GM12878 (cell line): ENCODE data around the gene ATG10. TPM values are rescaled to one million over a fixed set of nuclear protein-coding genes. Genes with fewer than 3 reads are reported as not detected.

Experiments used
- ATAC-seq: fragments of 200-7000 bp; cut with Tn5 transposase; 3 replicates; pipeline ENCODE4 v1.9.1; 2020; ENCODE audit warnings: mild to moderate bottlenecking, moderate library complexity
- BruUV-seq: library from RNA; stranded (reverse); fragments of 400-500 nt; replicated peaks from 2 replicates; lab custom pipeline; 2021; lab: Mats Ljungman, UMichigan
- CTCF ChIA-PET: fragments of 300-600 bp; sonication (Branson Sonifier 250); formaldehyde crosslinking; extraction: SDS; loops from one replicate; lab custom pipeline; 2021; ENCODE audit warnings: inconsistent platforms; lab: Yijun Ruan, JAX
- POLR2A ChIA-PET: fragments of 350-600 bp; formaldehyde crosslinking; extraction: SDS; loops from one replicate; lab custom pipeline; 2021; ENCODE audit warnings: inconsistent platforms; lab: Charles Lee
- RAD21 ChIA-PET: fragments of 300-600 bp; sonication (Branson Sonifier 250); formaldehyde crosslinking; loops from one replicate; lab custom pipeline; 2023; ENCODE audit warnings: antibody characterized with exemption; ENCODE audit not compliant: unreplicated experiment; lab: Charles Lee
- SMC1A ChIA-PET: fragments of 300-600 bp; sonication (Branson Sonifier 250); formaldehyde crosslinking; loops from one replicate; lab custom pipeline; 2023; ENCODE audit not compliant: unreplicated experiment, uncharacterized antibody; lab: Charles Lee
- DNase-seq: peaks from one replicate; pipeline ENCODE4 v3.0.0-alpha.2; 2011; ENCODE audit warnings: low read depth, low spot score
- FAIRE-seq: peaks from 3 replicates; lab custom pipeline; 2011; peaks lifted over from hg19 to GRCh38; lab: Jason Lieb, UNC
- H2AFZ ChIP-seq: 2 replicates; pipeline ENCODE4 v1.6.0; 2011; ENCODE audit warnings: low read depth, low read length, control low read depth; ENCODE audit not compliant: control insufficient read depth
- H3K27ac ChIP-seq: 2 replicates; pipeline ENCODE4 v1.5.1; 2011; ENCODE audit warnings: control low read depth; ENCODE audit not compliant: control insufficient read depth, insufficient read depth
- H3K27me3 ChIP-seq, 2 experiments: replicated peaks in 1 of 2; 2 replicates each; pipeline versions ENCODE4 v1.6.0 to v1.6.1; 2011; ENCODE audit warnings: low read length in 1 of 2; ENCODE audit not compliant: control insufficient read depth in 2 of 2, insufficient read depth in 2 of 2
- H3K36me3 ChIP-seq, 2 experiments: 2 replicates each; pipeline ENCODE4 v1.5.1; 2011; ENCODE audit warnings: low read length in 1 of 2; ENCODE audit not compliant: control insufficient read depth in 2 of 2, insufficient read depth in 2 of 2
- H3K4me1 ChIP-seq: 2 replicates; pipeline ENCODE4 v1.6.1; 2011; ENCODE audit warnings: mild to moderate bottlenecking, low read length, moderate library complexity, mixed read lengths; ENCODE audit not compliant: control insufficient read depth, insufficient read depth
- H3K4me2 ChIP-seq: 2 replicates; pipeline ENCODE4 v1.6.0; 2011; ENCODE audit warnings: control low read depth; ENCODE audit not compliant: control insufficient read depth, insufficient read depth
- H3K4me3 ChIP-seq: fragments of 200-600 bp; sonication (generic); 2 replicates; pipeline ENCODE4 v1.5.1; 2016
- H3K79me2 ChIP-seq: 2 replicates; pipeline ENCODE4 v1.6.0; 2011; ENCODE audit warnings: low read length; ENCODE audit not compliant: control insufficient read depth, insufficient read depth
- H3K9ac ChIP-seq: 2 replicates; pipeline ENCODE4 v1.8.0; 2011; ENCODE audit warnings: low read length, control low read depth, mixed read lengths; ENCODE audit not compliant: control insufficient read depth, insufficient read depth
- H3K9me3 ChIP-seq: replicated peaks from 3 replicates; pipeline ENCODE4 v1.5.1; 2011; ENCODE audit warnings: mild to moderate bottlenecking, low read length; ENCODE audit not compliant: control insufficient read depth, insufficient read depth
- H4K20me1 ChIP-seq: 2 replicates; pipeline ENCODE4 v1.6.0; 2011; ENCODE audit not compliant: control insufficient read depth, insufficient read depth
- BACH1 ChIP-seq: fragments of 450-650 bp; IDR thresholded peaks from 2 replicates; pipeline ENCODE4 v1.6.1; 2017; ENCODE audit warnings: mild to moderate bottlenecking, borderline replicate concordance
- CHD1 ChIP-seq: IDR thresholded peaks from 2 replicates; pipeline ENCODE4 v1.6.1; 2012; ENCODE audit warnings: low read depth, low read length, improper control_type of control experiment
- HDAC6 ChIP-seq: fragments of 200-600 bp; sonication (generic); IDR thresholded peaks from one replicate; pipeline ENCODE4 v1.8.0; 2017; ENCODE audit warnings: antibody characterized with exemption; ENCODE audit not compliant: unreplicated experiment
- NR2C1 ChIP-seq: fragments of 450-650 bp; IDR thresholded peaks from 2 replicates; pipeline ENCODE4 v1.6.1; 2017; ENCODE audit warnings: antibody characterized with exemption, mild to moderate bottlenecking, moderate library complexity
- STAT1 ChIP-seq: fragments of 450-650 bp; conservative IDR thresholded peaks from 2 replicates; pipeline ENCODE4 v1.6.1; 2014; ENCODE audit warnings: antibody characterized with exemption, mild to moderate bottlenecking
- SUPT20H ChIP-seq: IDR thresholded peaks from 2 replicates; pipeline ENCODE4 v1.6.1; 2011; ENCODE audit warnings: low read depth, mild to moderate bottlenecking, low read length, moderate library complexity, borderline replicate concordance; ENCODE audit not compliant: control insufficient read depth
- ZNF24 ChIP-seq: fragments of 450-650 bp; IDR thresholded peaks from 2 replicates; pipeline ENCODE4 v1.6.1; 2017; ENCODE audit warnings: antibody characterized with exemption, mild to moderate bottlenecking
- WGBS: methylation state at CpG from one replicate; pipeline ENCODE4 v1.1.6; 2016; ENCODE audit warnings: low lambda C conversion rate; ENCODE audit not compliant: insufficient replicate concordance, insufficient coverage; ENCODE audit errors: missing lambda C conversion rate; 5-methylcytosine and 5-hydroxymethylcytosine counted together
- in situ Hi-C: fragments of 300-500 bp; cut with MboI; formaldehyde crosslinking; loops from 9 replicates; pipeline ENCODE4 v1.14.3; 2018; ENCODE audit warnings: mixed read lengths
- intact Hi-C: fragments of 100-400 bp; cut with micrococcal nuclease; formaldehyde crosslinking; loops from one replicate; pipeline ENCODE4 v1.14.2; 2022; ENCODE audit not compliant: unreplicated experiment
- polyA plus RNA-seq, 11 experiments: library from polyadenylated mRNA; depleted of rRNA in 4 of 11; unstranded in 6 of 11; stranded (reverse) in 5 of 11; fragments of >200 nt; fragmentation: Nextera tagmentation in 4 of 11; fragmentation: Illumina TruSeq in 1 of 11; extraction: Ambion mirVana in 4 of 11; extraction: Trizol in 1 of 11; gene quantifications; 1 replicate in 1 of 11; 2 replicates in 10 of 11; pipeline versions ENCODE4 v1.2.1 to v1.2.3, GENCODE V29; 2011 to 2016; ENCODE audit warnings: inconsistent platforms in 2 of 11, missing spikeins in 2 of 11, low read depth in 1 of 11
- total RNA-seq, 4 experiments: library from RNA; depleted of rRNA in 3 of 4; stranded (reverse); fragments of >200 nt in 3 of 4; fragmentation: Illumina TruSeq in 1 of 4; extraction: Trizol in 1 of 4; gene quantifications; 2 replicates each; pipeline versions ENCODE4 v1.2.1 to v1.2.3, GENCODE V29; 2013 to 2021
- TF ChIP-seq, protein P1 (sequence below): fragments of 150-350 bp; IDR thresholded peaks from 2 replicates; pipeline ENCODE4 v1.6.1; 2014; ENCODE audit warnings: mild to moderate bottlenecking, low read depth, low read length

Gene ATG10
- total and polyA plus RNA-seq, 10 of the 15 experiments (the other 5 are each of a cell fraction or from before 2014, with no cell fraction given), result 3.8 to 14.4 (median 6.5) TPM

GRCh38 chr5:82208371-82208770, 236.5 kb downstream of the ATG10 start:
- no peak for TF ChIP-seq SUPT20H
- no peak for TF ChIP-seq HDAC6
- TF ChIP-seq STAT1, result no peak
- TF ChIP-seq, protein P1, sequence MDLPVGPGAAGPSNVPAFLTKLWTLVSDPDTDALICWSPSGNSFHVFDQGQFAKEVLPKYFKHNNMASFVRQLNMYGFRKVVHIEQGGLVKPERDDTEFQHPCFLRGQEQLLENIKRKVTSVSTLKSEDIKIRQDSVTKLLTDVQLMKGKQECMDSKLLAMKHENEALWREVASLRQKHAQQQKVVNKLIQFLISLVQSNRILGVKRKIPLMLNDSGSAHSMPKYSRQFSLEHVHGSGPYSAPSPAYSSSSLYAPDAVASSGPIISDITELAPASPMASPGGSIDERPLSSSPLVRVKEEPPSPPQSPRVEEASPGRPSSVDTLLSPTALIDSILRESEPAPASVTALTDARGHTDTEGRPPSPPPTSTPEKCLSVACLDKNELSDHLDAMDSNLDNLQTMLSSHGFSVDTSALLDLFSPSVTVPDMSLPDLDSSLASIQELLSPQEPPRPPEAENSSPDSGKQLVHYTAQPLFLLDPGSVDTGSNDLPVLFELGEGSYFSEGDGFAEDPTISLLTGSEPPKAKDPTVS, result no peak
- no peak for TF ChIP-seq BACH1
- TF ChIP-seq NR2C1, result no peak
- no peak for TF ChIP-seq ZNF24
- no peak for TF ChIP-seq CHD1
- intact Hi-C loops (no loop called here), in situ Hi-C loops (no loop called here)
- H3K4me1 ChIP-seq, result no peaks in the 10 kb centered on the region
- no peaks in the 10 kb centered on the region for H3K79me2 ChIP-seq
- no peaks in the 10 kb centered on the region for H4K20me1 ChIP-seq
- no peaks in the 10 kb centered on the region for H3K9me3 ChIP-seq
- CTCF ChIA-PET, result interaction anchor here (1.2 kb wide), 1 partner anchor 33 kb away, joined by 3 read pairs; no protein-coding TSS in a partner anchor
- no peak overlapping the region for H3K4me3 ChIP-seq
- no TSS peak for BruUV-seq
- 97% methylated on average over 3 of the region's 3 CpGs for WGBS
- SMC1A ChIA-PET, result no interaction called here
- RAD21 ChIA-PET, result no interaction called here
- H3K36me3 ChIP-seq, result no peaks in the 10 kb centered on the region
- H3K27me3 ChIP-seq, result no peaks in the 10 kb centered on the region
- no peak overlapping the region for H3K4me2 ChIP-seq
- FAIRE-seq, result no peak
- H3K9ac ChIP-seq, result no peak overlapping the region
- POLR2A ChIA-PET, result no interaction called here
- H3K27ac ChIP-seq, result no peak overlapping the region
- DNase-seq, result no peak
- ATAC-seq, result no peak
- H2AFZ ChIP-seq, result no peak overlapping the region
